Transverse colon (tissue), 4 donors: ENCODE results near the gene NFIA.

Source experiments
- POLR2AphosphoS5 ChIP-seq, 3 donors: sonication (generic); formaldehyde crosslinking; IDR thresholded peaks; one replicate each; pipeline ENCODE4 v1.6.1; 2016; ENCODE audit warnings: antibody characterized with exemption in 3 of 3
- TF ChIP-seq, protein P1 (sequence below), 5 experiments: fragments of 200-600 bp in 3 of 5; fragments of 450-650 bp in 2 of 5; sonication (generic) in 3 of 5; IDR thresholded peaks; 1 replicate in 2 of 5; 2 replicates in 3 of 5; pipeline ENCODE4 v1.5.1; 2016 to 2017; ENCODE audit warnings: antibody characterized with exemption in 5 of 5, inconsistent platforms in 3 of 5, mild to moderate bottlenecking in 2 of 5, moderate library complexity in 1 of 5

DNA sequence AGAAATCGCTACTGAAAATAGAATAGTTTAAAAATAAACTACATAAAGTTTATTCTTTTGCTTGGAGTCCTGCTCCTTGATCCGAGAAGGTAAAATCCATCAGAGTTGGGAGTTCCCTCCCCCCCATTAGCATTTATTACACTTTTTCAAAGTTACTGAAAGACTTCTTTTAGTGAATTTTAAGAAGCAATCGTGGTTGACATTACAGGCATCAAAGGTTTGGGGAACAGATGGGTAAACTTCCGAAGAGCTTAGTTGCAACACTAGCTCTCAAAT is 31.0 kb upstream of the NFIA start:
- TF ChIP-seq, protein P1, sequence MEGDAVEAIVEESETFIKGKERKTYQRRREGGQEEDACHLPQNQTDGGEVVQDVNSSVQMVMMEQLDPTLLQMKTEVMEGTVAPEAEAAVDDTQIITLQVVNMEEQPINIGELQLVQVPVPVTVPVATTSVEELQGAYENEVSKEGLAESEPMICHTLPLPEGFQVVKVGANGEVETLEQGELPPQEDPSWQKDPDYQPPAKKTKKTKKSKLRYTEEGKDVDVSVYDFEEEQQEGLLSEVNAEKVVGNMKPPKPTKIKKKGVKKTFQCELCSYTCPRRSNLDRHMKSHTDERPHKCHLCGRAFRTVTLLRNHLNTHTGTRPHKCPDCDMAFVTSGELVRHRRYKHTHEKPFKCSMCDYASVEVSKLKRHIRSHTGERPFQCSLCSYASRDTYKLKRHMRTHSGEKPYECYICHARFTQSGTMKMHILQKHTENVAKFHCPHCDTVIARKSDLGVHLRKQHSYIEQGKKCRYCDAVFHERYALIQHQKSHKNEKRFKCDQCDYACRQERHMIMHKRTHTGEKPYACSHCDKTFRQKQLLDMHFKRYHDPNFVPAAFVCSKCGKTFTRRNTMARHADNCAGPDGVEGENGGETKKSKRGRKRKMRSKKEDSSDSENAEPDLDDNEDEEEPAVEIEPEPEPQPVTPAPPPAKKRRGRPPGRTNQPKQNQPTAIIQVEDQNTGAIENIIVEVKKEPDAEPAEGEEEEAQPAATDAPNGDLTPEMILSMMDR (IDR thresholded peaks at IDR 0.05), result no peak
- TF ChIP-seq POLR2AphosphoS5 (IDR thresholded peaks at IDR 0.05), result no peak
